NCI-H345 treated with DMSO at 0.1 percent for 48 hours (cell line): ENCODE results near the gene MORN4.

ENCODE experiments used
- DNase-seq: peaks from one replicate; lab custom pipeline; 2025; ENCODE audit not compliant: unreplicated experiment; lab: John Stamatoyannopoulos, UW

MORN4 gene

GRCh38 chr10:97575127-97575668 lies 58.1 kb downstream of the MORN4 start:
- no peak for DNase-seq

- DNase-seq = peak; percentile 62
Observed at GRCh38 chr10:97574374-97575126, 58.8 kb downstream of the MORN4 start.

- DNase-seq = no peak
Observed at GRCh38 chr10:97573672-97574071, 59.6 kb downstream of the MORN4 start.

- no peak for DNase-seq
Observed at GRCh38 chr10:97573021-97573420, 60.3 kb downstream of the MORN4 start.

- DNase-seq = peak; percentile 3
Observed at GRCh38 chr10:97572214-97572989, 60.9 kb downstream of the MORN4 start, which contains the start of gene ANKRD2. Gene ANKRD2, plus strand, starts transcription at chr10:97572779. Its CDS starts 10 bp downstream, at chr10:97572789.

- DNase-seq = no peak
Observed at GRCh38 chr10:97571622-97572021, 61.7 kb downstream of the MORN4 start.

- DNase-seq = no peak
Observed at GRCh38 chr10:97570789-97571471, 62.4 kb downstream of the MORN4 start.

- no peak for DNase-seq
Observed at GRCh38 chr10:97570146-97570788, 63.0 kb downstream of the MORN4 start.

- DNase-seq = no peak
Observed at GRCh38 chr10:97567891-97568290, 65.4 kb downstream of the MORN4 start.

GRCh38 chr10:97566336-97566996 lies 66.8 kb downstream of the MORN4 start:
- no peak for DNase-seq

GRCh38 chr10:97564776-97565175 lies 68.5 kb downstream of the MORN4 start:
- no peak for DNase-seq
